DMS79 (cell line): ENCODE measurements around the gene ANKRD28.
A peak's percentile ranks its signal among the peaks of the same experiment; 100 is the strongest.

Experiments
- DNase-seq: peaks from one replicate; lab custom pipeline; 2025; lab: John Stamatoyannopoulos, UW

Gene ANKRD28

DNA sequence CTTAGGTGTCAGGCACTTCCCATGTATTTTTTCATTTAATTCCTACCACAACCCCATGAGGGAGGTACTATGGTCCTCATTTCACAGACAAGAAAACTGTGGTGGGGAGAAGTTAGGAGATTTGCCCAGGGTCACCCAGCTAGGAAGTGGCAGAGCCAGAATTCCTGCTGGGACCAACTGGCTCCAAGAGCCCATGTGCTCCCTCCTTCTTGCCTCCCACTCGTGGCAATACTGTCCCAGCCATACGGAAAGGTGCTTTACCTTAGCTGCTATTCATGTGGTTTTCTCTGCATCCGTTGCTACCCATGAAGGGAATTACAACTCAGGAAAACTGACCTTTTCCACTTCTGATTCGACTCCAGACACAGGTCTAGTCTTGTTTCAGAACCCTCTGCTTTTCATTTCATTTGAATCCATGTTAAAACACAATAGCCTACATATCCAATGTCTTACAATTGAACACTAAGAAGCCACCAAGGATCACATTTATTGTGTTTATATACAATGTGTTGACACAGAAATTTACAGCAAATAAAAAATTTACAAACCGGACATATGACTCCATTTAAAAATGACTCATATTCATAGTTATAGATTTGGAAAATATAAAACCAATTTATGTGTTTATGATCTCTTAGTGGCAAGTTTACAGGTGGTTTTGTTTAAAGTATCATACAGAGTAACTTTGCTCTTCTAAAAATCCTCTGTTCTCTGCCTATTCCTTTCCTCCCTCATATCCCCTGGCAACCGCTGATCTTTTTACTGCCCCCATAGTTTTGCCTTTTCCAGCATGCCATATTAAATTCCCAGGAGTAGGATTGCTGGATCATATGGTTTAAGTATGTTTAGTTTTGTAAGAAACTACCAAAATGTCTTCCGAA is 137.5 kb downstream of the ANKRD28 start:
- DNase-seq: no peak

DNA sequence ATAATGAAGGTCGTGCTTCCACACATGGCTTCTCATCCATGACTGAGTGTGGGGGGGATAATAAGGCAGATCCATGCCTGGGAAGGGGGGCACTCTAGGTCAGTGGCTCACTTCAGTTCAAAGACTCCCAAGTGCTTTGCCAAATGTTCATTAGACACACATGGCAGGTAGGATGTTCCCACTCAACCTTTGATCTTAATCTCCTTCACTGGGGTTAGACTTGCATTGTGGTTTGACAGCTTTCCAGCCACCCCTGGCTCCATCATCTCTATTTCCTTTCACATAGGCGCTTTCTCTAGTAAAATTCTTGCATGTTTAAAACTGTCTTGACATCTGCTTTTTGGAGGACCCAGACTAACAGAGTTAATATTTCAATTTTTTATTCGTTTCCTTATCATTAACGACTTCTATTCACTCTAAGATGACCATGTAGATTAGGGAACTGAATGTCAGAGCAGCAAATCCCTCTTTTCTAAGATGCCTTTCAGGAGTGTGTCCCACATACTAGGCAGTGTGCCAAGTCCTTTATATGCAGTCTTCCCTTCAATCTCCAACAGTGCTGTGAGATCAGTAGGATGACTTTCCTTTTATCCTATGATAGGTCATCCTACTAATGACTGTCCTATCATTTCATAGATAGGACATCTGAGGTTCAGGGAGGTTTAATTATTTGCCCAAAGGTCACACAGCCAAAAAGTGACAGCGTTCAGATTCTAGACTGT is 138.4 kb downstream of the ANKRD28 start:
- peak; percentile 74 for DNase-seq

DNA sequence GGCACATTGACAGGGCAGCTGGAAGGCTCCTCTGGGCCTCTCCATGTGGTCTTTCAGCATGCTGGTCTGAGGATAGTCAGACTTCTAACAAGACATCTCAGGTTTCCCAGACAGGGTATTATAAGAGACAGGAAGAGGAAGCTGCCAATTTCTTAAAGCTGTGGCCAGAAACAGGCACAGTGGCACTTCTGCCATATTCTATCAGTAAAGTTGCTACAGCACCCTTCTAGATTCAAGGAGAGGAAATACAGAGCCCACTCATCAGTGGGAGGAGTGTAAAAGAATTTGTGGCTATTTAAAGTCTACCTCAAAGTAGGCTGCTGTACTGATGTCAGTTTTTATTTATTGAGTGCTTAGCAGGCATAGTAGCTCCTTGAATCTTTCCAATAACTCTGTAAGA is 140.8 kb downstream of the ANKRD28 start:
- DNase-seq: no peak

DNA sequence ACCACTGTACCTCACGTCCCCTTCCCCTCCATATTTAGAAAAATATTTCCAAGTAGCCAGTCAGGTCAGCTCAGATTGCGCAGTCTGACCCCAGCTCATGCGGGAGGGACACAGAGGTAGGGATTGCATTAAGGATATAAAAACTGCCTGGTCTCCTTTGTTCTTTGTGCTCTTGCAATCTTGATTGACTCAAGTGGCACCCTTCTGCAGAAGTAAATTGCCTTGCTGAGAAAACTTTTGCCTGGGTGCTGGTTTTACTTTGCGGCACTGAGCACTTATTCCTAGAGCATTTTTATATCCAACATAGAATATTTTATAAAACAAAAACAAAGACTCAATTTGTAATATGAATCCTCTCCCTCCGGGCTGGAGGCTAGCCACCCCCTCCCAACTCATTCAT is 141.4 kb downstream of the ANKRD28 start:
- DNase-seq: no peak

DNA sequence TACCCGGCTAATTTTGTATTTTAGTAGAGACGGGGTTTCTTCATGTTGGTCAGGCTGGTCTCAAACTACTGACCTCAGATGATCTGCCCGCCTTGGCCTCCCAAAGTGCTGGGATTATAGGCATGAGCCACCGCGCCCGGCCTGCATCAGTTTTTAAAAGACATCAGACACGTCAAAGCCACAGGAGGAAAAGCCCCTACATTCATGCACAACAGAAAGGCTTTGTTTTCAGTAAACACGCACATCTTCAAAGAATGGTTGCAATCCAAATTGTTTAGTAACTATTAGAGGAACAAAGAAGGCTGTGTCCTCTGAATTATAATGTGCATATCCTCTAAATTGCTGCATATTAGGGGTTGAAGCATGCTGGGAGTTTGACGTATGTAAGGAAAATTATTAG is 142.9 kb downstream of the ANKRD28 start:
- DNase-seq: no peak

DNA sequence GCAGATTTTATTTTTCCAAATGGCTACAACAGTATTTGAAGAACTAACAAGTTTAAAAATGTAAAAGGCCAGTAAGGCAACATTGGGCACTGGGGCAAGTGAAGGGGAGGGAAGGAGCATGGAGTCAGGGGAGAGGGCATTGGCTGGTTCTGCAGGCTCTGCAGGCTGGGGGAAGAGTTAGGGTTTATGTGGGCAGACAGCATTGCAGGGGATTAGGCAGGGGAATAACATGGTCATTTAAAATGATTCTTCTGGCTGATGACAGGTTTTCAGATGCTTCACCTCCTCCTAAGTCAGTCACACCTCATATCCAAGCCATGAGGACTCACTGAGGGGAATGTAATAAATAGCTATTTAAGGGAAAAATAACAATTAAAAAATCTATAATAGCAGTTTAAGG is 143.7 kb downstream of the ANKRD28 start:
- no peak for DNase-seq

DNA sequence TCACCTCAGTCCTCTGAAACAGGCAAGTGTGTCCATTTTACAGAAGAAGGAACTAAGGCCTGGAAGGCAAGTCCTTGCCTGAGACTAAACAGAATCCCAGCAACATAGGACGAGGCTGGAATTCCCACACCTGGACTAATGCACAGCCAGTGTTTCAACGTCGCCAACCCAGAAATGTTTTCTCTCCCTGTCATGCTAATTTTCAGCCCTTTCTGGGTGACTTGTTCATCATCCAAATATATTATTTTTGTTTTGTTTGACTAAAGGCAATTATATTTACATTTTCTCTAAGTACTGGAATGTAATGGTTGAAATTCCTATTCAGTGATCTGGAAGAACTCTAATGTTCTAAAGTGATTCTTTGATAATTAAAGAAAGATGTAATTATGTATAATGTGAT is 144.5 kb downstream of the ANKRD28 start:
- no peak for DNase-seq

DNA sequence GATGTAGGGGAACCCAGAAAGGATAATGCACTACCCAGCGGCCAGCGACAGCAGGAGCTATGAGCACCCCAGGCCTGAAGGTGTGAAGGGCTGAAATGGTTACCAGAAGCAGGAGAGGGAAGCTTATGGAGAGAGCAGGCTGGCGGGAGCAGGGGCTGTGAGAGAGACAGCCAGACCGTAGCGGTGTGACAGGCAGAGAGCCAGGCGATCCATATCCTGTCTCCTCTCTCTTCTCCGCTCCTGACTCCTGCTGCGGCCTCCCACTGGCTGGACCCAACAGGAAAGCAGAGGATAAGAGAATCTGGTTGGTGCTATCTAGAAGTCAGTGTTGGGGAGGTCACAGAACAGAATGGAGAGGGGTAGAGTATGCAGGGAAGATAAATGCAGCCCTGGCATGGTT is 146.4 kb downstream of the ANKRD28 start:
- DNase-seq: no peak

DNA sequence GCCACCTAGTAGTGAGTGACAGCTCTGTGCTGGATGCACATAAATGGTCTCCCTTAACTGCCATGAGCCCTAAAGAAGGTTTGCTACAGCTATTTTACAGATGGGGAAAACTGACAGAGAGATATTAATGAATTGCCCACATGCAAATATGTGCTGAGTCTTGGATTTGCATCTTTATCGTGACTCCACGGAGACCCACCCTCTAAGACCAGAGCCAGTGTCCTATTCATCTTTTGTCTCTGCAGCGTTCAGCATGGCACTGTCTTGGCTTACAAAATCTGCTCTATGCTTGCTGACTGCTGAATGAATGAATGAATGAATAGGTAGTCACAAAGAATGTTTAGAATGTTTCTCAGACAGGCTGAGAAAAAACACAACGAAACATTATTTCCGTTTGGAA is 147.9 kb downstream of the ANKRD28 start:
- no peak for DNase-seq

DNA sequence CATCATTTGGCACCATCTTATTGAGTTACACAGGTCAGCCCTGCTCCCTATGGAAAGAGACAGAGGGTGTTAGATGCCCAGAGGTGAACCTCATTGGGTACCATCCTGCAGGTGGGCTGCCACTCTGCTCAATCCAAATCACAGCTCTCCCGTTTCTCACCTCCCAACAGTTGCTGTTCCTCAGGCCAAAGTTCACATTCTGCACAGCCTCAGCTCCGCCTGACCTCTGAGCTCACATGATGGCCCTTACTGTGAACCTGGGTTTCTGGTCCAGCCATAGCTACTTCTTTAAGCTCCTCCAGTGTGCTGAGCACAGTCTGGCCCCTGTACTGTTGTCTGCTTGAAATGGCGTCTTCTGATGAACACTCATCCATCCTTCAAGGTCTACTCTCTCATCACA is 148.4 kb downstream of the ANKRD28 start:
- DNase-seq: no peak

DNA sequence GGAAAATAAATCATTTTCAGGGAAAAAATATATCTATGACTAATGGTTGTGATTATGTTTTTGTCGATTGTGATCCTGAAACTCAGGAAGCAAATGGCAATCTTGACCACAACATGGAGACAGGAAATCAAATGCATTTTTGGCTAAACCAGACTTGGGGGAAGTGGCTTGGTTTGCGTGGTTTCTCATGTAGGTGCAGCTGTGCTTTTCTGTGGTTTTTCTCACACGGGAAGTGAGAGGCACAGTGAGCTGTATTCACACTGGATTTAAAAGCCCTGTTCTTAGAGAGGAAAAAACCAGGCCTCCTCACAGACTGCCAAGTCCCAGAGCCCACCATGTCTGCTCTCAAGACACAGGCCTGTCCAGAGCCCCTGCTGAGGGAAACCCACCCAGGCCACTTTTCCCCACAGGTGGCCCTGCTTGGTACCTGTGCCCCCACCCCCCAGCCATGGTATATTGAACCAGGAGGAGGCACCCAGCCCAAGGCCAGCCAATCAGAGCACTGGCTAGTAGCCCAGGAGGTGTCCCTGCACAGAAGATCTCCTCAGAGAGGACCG is 150.1 kb downstream of the ANKRD28 start:
- DNase-seq: no peak

DNA sequence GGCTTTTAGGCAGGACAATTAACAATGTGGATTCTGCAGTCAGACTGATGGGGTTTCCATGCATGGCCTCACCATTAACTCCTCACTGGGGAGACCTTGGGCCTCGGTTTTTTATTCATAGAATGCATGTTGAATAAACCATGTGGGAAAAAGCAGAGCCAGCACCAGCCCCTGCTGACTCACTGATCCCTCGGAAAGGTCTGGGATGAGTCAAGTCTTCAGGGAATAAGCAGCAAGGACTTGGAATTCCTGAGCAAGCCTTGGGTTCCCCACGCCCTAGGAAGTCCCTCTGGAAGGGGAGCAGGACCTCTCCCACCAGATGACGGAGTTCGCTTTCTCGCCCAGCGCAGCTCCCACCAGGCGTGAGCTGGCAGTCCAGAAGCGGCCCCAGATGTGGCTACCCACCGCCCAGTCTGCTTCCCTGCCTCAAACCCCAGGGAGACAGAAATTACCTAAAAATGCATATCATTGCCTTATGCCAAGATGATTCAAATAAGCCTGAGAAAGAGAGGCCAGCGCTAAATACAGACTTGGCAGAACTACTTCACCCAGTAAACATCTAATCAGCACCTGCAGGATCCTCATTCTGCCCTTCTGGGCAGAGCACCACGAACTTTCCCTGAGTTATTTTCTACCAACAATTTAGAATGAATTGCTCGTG is 150.8 kb downstream of the ANKRD28 start:
- DNase-seq: no peak

DNA sequence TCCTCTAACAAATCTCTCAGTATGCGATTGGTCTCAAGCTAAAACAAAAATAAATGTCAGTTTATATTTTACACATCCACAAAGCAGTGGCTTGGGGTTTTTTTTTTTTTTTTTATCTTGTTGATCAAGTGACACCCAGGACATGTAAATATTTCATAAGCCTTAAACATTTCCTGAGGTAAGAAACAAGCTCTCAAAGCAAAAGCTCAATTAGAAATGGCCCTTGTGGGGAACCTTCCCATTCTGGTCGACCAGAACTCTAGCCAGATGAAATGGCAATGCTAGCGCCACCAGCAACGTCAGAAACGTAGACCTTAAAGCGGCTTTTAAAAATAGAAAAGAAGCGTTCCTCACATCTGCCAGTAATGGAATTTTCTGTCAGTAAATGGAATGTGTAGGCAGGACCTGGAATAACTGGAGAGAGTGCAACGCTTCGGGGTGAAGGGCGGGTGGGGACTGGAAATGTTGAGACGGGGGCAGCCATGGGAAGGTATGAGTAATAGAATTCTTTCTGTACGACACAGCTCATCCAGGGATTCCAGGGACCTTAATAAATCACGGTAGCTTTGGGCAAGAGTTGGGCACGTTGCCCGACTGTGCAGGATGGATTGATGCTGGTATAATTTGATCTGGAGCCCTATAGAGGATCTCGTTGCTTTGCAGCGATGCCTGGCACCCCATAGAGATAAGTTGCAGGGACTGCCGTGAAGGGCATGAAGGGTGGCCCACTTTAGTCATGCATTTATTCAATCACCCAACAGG is 151.9 kb downstream of the ANKRD28 start:
- DNase-seq: no peak

DNA sequence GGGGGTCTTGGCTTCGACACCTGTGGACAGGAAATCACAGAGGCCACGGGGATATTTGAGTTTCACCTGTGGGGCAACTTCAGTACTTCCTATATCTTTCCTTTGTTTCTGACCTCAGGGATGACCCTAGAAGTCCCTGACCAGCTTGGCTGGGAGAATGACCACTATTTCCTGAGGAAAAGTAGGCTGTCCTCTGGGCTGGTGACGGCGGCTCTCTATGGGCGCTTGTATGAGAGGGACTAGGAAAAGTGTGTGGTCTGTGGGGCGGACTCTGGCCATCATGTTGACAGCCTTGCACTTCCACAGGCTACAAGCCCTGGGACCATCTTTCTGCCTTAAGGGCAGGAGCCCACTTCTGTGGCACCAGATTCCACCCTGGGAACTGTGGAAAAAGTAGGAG is 152.5 kb downstream of the ANKRD28 start:
- DNase-seq: no peak

DNA sequence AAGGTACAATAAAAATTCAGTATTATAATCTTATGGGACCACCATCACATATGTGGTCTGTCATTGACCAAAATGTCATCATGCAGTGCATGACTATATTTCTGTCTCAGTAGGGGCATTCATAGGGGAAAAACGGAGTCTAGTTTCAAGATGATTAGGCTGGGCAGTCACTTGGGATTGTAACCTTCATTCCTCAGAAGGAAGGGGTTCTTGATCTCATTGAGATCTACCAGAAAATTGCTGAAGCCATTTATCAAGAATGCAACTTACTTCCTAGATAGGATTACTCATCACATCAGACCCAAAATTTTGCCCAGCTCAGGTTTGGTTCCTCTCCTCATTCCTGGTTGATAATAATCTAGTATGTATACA is 158.9 kb downstream of the ANKRD28 start:
- DNase-seq: no peak

DNA sequence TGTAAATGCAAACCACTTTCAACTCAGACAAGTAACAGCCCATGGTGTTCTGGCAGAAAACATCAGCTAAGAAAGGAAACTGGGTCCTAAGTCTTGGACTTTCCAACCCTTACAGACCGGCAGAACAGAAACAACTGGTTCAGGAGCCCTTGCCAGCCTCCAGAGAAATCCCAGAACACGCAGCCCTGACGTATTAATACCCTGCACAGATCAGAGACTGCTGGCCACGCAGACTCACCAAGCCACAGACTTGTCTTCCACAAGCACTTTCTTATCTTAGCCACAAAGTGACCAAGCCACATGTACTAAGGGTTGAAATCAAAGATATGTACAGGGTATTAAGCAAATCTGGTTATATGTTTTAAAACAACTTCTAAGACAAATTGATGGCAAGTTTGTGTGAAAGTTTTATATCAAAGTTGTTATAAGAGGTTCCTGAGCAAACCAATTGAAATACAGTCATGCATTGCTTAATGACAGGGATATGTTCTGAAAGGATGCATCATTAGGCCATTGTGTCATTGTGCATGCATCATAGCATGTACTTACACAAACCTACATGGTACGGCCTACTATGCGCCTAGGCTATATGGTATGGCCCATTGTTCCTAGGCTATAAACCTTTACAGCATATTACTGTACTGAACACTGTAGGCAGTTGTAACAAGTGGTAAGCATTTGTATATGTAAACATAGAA is 159.4 kb downstream of the ANKRD28 start:
- DNase-seq: no peak

DNA sequence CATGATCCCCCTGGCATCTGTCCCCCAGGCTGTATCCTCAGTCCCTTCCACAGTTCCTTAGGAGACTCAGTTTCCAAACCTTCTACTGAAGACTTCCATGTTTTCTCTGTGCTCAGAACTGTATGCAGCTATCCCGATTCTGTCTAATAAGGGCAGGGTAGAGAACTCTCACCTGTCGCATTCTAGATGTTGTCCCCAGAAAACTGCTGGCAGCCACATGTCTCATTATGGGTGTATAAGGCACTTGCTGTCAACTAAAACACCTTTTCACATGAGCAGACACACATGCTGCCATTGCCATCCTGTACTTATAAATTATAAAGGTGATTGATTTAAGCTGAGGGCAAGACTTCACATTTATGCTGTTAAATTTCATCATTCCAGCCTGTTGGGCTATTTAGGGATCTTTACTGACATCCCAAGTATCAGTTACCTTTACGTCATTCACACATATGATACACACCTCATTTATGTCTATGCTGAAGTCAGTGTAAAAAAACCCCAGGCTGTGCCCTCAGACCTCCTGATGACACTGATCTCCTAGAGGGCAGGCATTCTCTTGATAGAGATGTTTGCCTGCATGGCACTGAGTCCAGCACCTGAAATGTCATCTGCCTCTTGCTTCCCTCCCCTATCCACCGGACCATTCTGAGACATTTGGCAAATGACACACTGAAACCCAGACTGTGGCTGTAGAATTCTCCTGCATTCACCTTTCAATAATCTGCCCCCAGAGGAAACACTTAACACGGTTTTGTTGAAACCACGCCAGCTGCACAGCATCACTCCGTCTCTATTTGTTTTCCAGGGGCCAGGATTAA is 160.4 kb downstream of the ANKRD28 start:
- no peak for DNase-seq

DNA sequence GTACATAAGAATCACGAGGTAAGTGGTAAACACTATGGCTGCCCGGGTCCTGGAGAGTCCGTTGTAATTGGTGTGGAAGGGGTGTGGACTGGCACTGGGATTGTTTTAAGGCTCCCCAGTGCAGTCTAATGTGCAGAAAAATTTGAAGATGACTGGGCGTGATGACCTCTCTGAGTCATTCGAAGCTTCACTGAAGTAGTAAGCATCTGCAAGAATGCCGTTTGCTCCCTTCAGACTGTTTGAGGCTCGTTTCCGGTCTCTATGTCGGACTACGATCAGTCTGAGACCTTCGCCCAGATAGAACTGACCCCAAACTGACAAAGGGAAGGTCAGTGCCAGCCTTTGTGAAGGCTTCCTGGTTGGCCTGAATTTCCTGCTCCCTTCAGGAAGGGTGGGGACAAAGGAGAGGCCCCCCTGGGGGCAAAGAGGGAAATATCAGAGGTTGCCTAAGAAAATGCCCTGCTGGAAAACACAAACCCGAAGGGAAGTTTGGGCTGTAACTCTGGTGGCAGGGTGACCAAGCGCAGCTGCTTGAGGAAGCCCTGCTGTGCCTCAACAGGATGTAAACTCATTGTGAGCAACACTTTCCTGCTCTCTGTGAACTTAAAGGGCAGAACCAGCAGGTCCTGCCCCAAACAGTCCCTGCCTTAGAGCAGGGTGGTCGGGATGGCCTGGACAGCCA is 161.6 kb downstream of the ANKRD28 start:
- DNase-seq: no peak

DNA sequence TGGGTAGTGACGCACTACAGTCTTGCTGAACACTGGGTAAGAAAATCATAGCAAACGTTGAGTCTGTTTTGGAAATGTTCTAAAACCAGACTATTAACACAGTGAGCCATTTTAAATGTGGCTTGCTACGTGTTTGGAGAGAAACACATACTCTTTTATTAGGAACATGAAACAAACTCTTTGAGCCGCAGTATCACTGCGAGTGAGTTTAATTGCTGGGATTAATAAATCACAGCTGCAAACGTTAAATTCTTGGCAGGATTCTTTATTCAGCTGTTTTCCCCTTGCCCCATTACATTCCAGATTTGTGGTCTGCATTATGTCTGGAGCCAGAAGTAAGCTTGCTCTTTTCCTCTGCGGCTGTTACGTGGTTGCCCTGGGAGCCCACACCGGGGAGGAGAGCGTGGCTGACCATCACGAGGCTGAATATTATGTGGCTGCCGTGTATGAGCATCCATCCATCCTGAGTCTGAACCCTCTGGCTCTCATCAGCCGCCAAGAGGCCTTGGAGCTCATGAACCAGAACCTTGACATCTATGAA is 162.6 kb downstream of the ANKRD28 start:
- DNase-seq: no peak

DNA sequence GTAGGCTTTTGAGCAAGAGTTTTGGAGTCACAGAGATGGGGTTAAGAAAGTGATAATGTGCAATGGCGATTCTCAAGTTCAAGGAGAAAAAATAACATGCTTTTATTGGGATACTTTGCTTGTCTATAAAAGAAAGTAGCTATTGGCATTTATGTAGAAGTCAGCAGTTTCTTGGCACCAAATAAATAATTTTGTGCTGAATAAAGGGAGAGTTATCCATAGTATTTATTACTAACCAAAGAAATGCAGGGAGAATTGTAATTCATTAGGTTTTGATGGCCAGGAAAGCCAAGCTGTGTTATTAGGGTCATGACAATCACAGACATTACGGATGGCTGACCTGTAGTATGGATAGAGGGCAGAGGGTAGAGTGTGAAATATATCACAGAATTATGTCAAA is 163.1 kb downstream of the ANKRD28 start:
- DNase-seq: no peak
